Inflammatory macrophage (primary cell): Measurements from ENCODE around the gene CRTC2.
A peak's percentile ranks its signal among the peaks of the same experiment; 100 is the strongest.
"Not testable (repeated sequence)": the region's sequence is repeated elsewhere in the genome, so short reads cannot be mapped to it uniquely, and the experiment has no call there.

Experiments used
- DNase-seq, 2 donors: peaks; one replicate each; pipeline ENCODE4 v3.0.0-alpha.2; 2020 to 2022

CRTC2 gene

GRCh38 chr1:153928245-153928644 is 30.2 kb downstream of the CRTC2 start:
- no peak for DNase-seq

DNA sequence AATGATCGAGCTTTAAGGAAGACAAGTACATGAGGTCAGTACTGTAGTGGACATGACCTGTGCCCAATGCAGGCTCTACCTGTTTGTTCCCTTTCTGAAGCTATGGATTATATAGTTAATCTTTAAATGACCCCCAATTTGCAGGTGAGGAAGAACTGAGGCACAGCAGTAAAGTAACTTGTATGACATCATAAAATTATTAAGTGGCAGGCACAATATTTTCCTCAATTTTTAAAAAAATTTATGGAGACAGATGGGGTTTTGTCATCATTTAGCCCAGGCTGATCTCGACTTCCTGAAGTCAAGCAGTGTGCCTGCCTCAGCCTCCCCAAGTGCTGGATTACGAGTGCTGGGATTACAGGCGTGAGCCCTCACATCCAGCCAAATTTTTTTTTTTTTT is 32.0 kb downstream of the CRTC2 start:
- DNase-seq = no peak

- DNase-seq = peak; percentile 99 to 100
These were observed 35.2 kb downstream of the CRTC2 start, which contains the start of gene GATAD2B for GRCh38 chr1:153922972-153923925. TSS of gene GATAD2B (minus strand) at chr1:153922972. CDS start at chr1:153828347, 94,625 bp downstream.

DNA sequence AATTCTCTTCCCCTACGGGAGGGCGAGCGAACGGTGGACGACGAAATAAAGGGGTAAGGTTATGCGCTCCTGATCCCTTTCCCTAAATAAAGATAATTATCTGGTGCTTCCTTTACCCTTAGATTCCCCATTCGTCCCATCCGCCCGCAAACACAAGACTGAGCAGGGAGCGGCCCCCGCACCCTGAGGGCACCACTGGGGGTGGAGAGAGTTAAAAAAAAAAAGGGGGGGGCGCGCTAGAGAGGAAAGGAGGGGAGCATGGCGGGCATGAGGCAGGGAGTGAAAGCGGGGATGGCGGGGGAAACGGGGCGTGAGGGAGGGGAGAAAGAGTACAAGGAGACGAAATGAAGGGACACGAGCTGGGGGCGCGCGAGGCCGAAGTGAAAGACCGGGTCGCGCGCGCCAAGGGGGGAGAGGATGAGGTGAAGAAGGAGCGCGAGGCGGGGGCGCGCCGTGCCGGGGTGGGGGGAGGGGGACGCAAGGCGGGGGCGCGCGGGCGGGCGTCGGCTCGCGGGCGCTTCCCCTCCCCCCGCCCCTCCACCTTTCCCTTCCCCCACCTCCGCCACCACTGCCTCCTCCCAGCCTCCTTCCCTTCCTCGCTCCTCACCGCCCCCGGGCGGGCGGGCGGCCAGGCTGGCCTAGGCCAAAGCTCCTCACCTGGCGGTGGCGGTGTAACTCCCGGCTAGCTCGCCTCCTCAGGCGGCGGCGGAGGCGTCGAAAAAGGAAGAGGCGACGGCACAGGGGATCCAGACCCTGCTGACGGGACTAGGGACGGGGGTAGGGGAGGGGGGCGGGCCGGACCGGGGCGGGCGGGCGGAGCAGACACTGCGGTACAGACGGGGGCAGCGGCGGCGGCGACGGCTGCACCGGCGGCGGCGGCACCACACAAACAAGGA is 36.1 kb downstream of the CRTC2 start:
- peak in 1 of 2 donors; percentile 19 for DNase-seq

DNA sequence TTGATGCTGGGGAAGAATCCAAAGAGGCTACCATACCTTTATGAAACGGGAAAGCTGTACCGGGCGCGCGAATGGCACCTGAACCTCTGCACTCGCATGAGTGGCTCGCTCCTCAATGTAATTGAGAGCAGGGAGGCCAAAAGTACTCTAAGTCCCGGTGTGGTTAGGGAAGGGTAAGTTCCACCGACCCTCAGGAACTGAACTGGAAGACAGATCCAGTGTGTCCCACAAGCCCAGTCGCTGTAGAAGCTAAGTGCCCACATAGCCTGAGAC is 36.7 kb downstream of the CRTC2 start:
- no peak for DNase-seq

DNA sequence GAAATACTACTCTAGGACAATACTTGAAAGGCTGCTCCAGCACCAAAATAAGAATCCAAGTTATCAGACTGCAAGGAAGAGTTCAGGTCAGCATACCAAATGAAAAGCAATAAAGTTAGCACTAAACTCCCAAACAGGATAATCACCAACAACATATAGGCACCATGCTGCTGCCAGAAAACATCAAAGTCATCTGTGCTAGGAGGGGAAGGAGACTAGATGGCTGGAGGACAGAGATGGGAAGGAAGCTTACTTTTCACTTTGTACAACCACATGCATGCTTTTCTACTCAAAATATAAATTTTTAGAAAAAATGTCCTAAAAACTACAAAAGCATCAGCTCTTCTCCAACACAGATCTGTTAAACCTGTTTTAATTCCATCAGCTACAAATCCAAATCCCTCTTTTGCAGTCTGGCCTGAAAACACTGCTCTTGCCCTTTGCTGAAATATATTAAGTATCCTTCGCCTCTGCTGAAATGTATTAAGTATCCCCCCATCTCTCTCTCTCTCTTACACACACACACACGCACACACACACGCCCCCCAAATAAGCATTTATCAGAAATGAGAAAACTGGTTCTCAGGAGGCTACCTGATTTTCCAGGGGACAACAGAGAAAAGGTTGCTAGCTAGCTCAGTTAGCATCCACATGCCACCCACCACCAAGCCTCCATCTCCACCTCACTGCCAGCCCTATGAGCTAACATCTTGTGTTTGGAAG is 37.2 kb downstream of the CRTC2 start:
- DNase-seq = no peak

GRCh38 chr1:153919876-153920852 is 38.2 kb downstream of the CRTC2 start:
- peak; percentile 20 to 22 for DNase-seq

DNA sequence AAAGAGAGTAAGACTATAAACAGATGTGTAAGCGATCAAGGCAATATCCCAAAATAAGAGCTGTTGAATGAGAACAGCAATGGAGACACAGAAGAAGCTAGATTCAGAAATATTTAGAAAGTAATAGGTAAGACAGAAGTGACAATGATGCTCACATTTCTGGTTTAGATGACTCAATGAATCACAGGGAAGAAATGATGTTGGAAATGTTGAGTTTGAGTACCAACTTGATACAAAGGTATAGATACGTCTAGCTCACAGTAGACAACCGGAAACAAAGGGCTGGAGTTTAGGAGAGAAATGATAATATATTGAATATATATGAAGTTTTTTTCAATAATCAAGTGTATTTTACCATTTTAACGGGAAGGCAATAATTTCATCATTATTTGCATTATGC is 42.1 kb downstream of the CRTC2 start:
- DNase-seq = no peak

GRCh38 chr1:153912349-153912748 is 46.1 kb downstream of the CRTC2 start:
- DNase-seq = no peak

DNA sequence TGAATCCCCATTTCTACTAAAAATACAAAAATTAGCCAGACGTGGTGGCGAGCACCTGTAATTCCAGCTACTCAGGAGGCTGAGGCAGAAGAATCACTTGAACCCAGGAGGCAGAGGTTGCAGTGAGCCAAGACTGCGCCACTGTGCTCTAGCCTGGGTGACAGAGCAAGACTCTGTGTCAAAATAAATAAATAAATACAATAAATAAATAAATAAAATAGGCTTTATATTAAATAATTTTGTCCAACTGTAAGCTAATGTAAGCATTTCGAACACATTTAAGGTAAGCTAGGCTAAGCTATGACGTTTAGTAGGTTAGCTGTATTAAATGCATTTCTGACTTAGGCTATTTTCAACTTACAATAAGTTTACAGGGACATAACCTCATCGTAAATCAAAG is 47.9 kb downstream of the CRTC2 start:
- DNase-seq = not testable (repeated sequence)

DNA sequence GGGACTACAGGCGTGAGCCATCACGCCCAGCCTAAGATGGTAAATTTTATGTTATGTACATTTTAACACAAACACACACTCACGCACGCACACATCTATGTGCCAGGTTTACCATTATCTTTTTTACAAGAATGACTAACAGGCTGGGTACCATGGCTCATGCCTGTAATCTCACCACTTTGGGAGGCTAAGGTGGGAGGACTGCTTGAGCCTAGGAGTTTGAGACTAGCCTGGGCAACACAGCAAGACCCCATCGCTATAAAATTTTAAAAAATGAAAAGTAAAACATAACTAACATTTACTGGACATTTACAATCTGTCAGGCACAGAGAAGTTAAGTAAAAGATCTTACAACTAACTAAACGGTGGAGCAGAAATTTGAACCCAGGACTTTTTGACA is 50.3 kb downstream of the CRTC2 start:
- DNase-seq = no peak

- no peak for DNase-seq
These were observed 51.3 kb downstream of the CRTC2 start for GRCh38 chr1:153907134-153907533.

- no peak for DNase-seq
These were observed 52.0 kb downstream of the CRTC2 start for GRCh38 chr1:153906396-153906795.

GRCh38 chr1:153905908-153906307 is 52.5 kb downstream of the CRTC2 start:
- not testable (repeated sequence) for DNase-seq

DNA sequence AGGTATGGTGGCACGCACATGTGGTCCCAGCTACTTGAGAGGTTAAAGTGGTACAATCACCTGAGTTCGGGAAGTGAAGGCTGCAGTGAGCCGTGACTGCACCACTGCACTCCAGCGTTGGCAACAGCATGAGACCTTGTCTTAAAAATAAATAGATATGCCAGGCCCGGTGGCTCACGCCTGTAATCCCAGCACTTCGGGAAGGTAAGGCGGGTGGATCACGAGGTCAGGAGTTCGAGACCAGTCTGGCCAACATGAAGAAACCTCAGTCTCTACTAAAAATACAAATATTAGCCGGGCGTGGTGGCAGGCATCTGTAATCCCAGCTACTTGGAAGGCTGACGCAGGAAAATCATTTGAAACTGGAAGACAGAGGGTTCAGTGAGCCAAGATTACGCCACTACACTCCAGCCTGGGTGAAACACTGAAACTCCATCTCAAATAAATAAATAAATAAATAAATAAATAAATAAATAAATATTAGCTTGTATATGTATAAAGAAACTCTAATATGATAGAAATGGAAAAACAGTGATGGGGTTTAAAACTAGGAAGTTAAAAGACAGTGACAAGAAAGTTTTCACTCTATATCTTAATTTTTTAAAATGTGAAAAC is 54.5 kb downstream of the CRTC2 start:
- no peak for DNase-seq

GRCh38 chr1:153899509-153899908 is 58.9 kb downstream of the CRTC2 start:
- DNase-seq = no peak
